GM12878 (cell line): Measurements from ENCODE around the gene AGPAT2. TPM values are rescaled to one million over a fixed set of nuclear protein-coding genes. Genes with fewer than 3 reads are reported as not detected.

Experiments
- ATAC-seq: fragments of 200-7000 bp; cut with Tn5 transposase; 3 replicates; pipeline ENCODE4 v1.9.1; 2020; ENCODE audit warnings: mild to moderate bottlenecking, moderate library complexity
- BruUV-seq: library from RNA; stranded (reverse); fragments of 400-500 nt; replicated peaks from 2 replicates; lab custom pipeline; 2021; lab: Mats Ljungman, UMichigan
- CTCF ChIA-PET: fragments of 300-600 bp; sonication (Branson Sonifier 250); formaldehyde crosslinking; extraction: SDS; loops from one replicate; lab custom pipeline; 2021; ENCODE audit warnings: inconsistent platforms; lab: Yijun Ruan, JAX
- POLR2A ChIA-PET: fragments of 350-600 bp; formaldehyde crosslinking; extraction: SDS; loops from one replicate; lab custom pipeline; 2021; ENCODE audit warnings: inconsistent platforms; lab: Charles Lee
- RAD21 ChIA-PET: fragments of 300-600 bp; sonication (Branson Sonifier 250); formaldehyde crosslinking; loops from one replicate; lab custom pipeline; 2023; ENCODE audit warnings: antibody characterized with exemption; ENCODE audit not compliant: unreplicated experiment; lab: Charles Lee
- SMC1A ChIA-PET: fragments of 300-600 bp; sonication (Branson Sonifier 250); formaldehyde crosslinking; loops from one replicate; lab custom pipeline; 2023; ENCODE audit not compliant: unreplicated experiment, uncharacterized antibody; lab: Charles Lee
- DNase-seq: peaks from one replicate; pipeline ENCODE4 v3.0.0-alpha.2; 2011; ENCODE audit warnings: low read depth, low spot score
- FAIRE-seq: peaks from 3 replicates; lab custom pipeline; 2011; peaks lifted over from hg19 to GRCh38; lab: Jason Lieb, UNC
- H2AFZ ChIP-seq: 2 replicates; pipeline ENCODE4 v1.6.0; 2011; ENCODE audit warnings: low read depth, low read length, control low read depth; ENCODE audit not compliant: control insufficient read depth
- H3K27ac ChIP-seq: 2 replicates; pipeline ENCODE4 v1.5.1; 2011; ENCODE audit warnings: control low read depth; ENCODE audit not compliant: control insufficient read depth, insufficient read depth
- H3K27me3 ChIP-seq, 2 experiments: replicated peaks in 1 of 2; 2 replicates each; pipeline versions ENCODE4 v1.6.0 to v1.6.1; 2011; ENCODE audit warnings: low read length in 1 of 2; ENCODE audit not compliant: control insufficient read depth in 2 of 2, insufficient read depth in 2 of 2
- H3K36me3 ChIP-seq, 2 experiments: 2 replicates each; pipeline ENCODE4 v1.5.1; 2011; ENCODE audit warnings: low read length in 1 of 2; ENCODE audit not compliant: control insufficient read depth in 2 of 2, insufficient read depth in 2 of 2
- H3K4me1 ChIP-seq: 2 replicates; pipeline ENCODE4 v1.6.1; 2011; ENCODE audit warnings: mild to moderate bottlenecking, low read length, moderate library complexity, mixed read lengths; ENCODE audit not compliant: control insufficient read depth, insufficient read depth
- H3K4me2 ChIP-seq: 2 replicates; pipeline ENCODE4 v1.6.0; 2011; ENCODE audit warnings: control low read depth; ENCODE audit not compliant: control insufficient read depth, insufficient read depth
- H3K4me3 ChIP-seq: fragments of 200-600 bp; sonication (generic); 2 replicates; pipeline ENCODE4 v1.5.1; 2016
- H3K79me2 ChIP-seq: 2 replicates; pipeline ENCODE4 v1.6.0; 2011; ENCODE audit warnings: low read length; ENCODE audit not compliant: control insufficient read depth, insufficient read depth
- H3K9ac ChIP-seq: 2 replicates; pipeline ENCODE4 v1.8.0; 2011; ENCODE audit warnings: low read length, control low read depth, mixed read lengths; ENCODE audit not compliant: control insufficient read depth, insufficient read depth
- H3K9me3 ChIP-seq: replicated peaks from 3 replicates; pipeline ENCODE4 v1.5.1; 2011; ENCODE audit warnings: mild to moderate bottlenecking, low read length; ENCODE audit not compliant: control insufficient read depth, insufficient read depth
- H4K20me1 ChIP-seq: 2 replicates; pipeline ENCODE4 v1.6.0; 2011; ENCODE audit not compliant: control insufficient read depth, insufficient read depth
- ASH2L ChIP-seq: fragments of 300-600, 200-600 bp; sonication (generic); IDR thresholded peaks from 2 replicates; pipeline ENCODE4 v1.6.1; 2017; ENCODE audit warnings: low read depth, mild to moderate bottlenecking, borderline replicate concordance
- BHLHE40 ChIP-seq, 2 experiments: fragments of 450-650 bp in 1 of 2; IDR thresholded peaks; 2 replicates each; pipeline ENCODE4 v1.6.1; 2011 to 2017; ENCODE audit warnings: low read depth in 2 of 2, borderline replicate concordance in 1 of 2, improper control_type of control experiment in 1 of 2, low read length in 1 of 2, mild to moderate bottlenecking in 1 of 2
- BRCA1 ChIP-seq: IDR thresholded peaks from 2 replicates; pipeline ENCODE4 v1.6.1; 2011; ENCODE audit warnings: low read depth, low read length, improper control_type of control experiment
- DPF2 ChIP-seq: fragments of 450-650 bp; IDR thresholded peaks from 2 replicates; pipeline ENCODE4 v1.6.1; 2017; ENCODE audit warnings: mild to moderate bottlenecking
- FOS ChIP-seq: IDR thresholded peaks from 3 replicates; pipeline ENCODE4 v1.6.1; 2011; ENCODE audit warnings: borderline replicate concordance; ENCODE audit not compliant: insufficient read length; ENCODE audit errors: extremely low read depth
- JUNB ChIP-seq: IDR thresholded peaks from 2 replicates; pipeline ENCODE4 v1.6.1; 2016; ENCODE audit warnings: antibody characterized with exemption, mild to moderate bottlenecking
- NFYB ChIP-seq: IDR thresholded peaks from 2 replicates; pipeline ENCODE4 v1.6.1; 2011; ENCODE audit warnings: low read depth, mild to moderate bottlenecking, low read length, improper control_type of control experiment, moderate library complexity; ENCODE audit not compliant: insufficient read depth
- NR2C2 ChIP-seq: IDR thresholded peaks from 2 replicates; pipeline ENCODE4 v1.6.1; 2011; ENCODE audit warnings: borderline replicate concordance, low read depth; ENCODE audit not compliant: control insufficient read depth, insufficient read length
- PML ChIP-seq: IDR thresholded peaks from 2 replicates; pipeline ENCODE4 v1.6.1; 2012; ENCODE audit warnings: low read length, inconsistent platforms
- POLR2A ChIP-seq: IDR thresholded peaks from 2 replicates; pipeline ENCODE4 v1.6.1; 2011; ENCODE audit warnings: low read depth, mild to moderate bottlenecking, low read length
- ZZZ3 ChIP-seq: IDR thresholded peaks from 2 replicates; pipeline ENCODE4 v1.6.1; 2011; ENCODE audit warnings: low read depth; ENCODE audit not compliant: control insufficient read depth, insufficient read length
- WGBS: methylation state at CpG from one replicate; pipeline ENCODE4 v1.1.6; 2016; ENCODE audit warnings: low lambda C conversion rate; ENCODE audit not compliant: insufficient replicate concordance, insufficient coverage; ENCODE audit errors: missing lambda C conversion rate; 5-methylcytosine and 5-hydroxymethylcytosine counted together
- in situ Hi-C: fragments of 300-500 bp; cut with MboI; formaldehyde crosslinking; loops from 9 replicates; pipeline ENCODE4 v1.14.3; 2018; ENCODE audit warnings: mixed read lengths
- intact Hi-C: fragments of 100-400 bp; cut with micrococcal nuclease; formaldehyde crosslinking; loops from one replicate; pipeline ENCODE4 v1.14.2; 2022; ENCODE audit not compliant: unreplicated experiment
- polyA plus RNA-seq, 11 experiments: library from polyadenylated mRNA; depleted of rRNA in 4 of 11; unstranded in 6 of 11; stranded (reverse) in 5 of 11; fragments of >200 nt; fragmentation: Nextera tagmentation in 4 of 11; fragmentation: Illumina TruSeq in 1 of 11; extraction: Ambion mirVana in 4 of 11; extraction: Trizol in 1 of 11; gene quantifications; 1 replicate in 1 of 11; 2 replicates in 10 of 11; pipeline versions ENCODE4 v1.2.1 to v1.2.3, GENCODE V29; 2011 to 2016; ENCODE audit warnings: inconsistent platforms in 2 of 11, missing spikeins in 2 of 11, low read depth in 1 of 11
- total RNA-seq, 4 experiments: library from RNA; depleted of rRNA in 3 of 4; stranded (reverse); fragments of >200 nt in 3 of 4; fragmentation: Illumina TruSeq in 1 of 4; extraction: Trizol in 1 of 4; gene quantifications; 2 replicates each; pipeline versions ENCODE4 v1.2.1 to v1.2.3, GENCODE V29; 2013 to 2021
- TF ChIP-seq, protein P1 (sequence below): fragments of 450-650 bp; formaldehyde crosslinking; IDR thresholded peaks from 2 replicates; pipeline ENCODE4 v1.4.0; 2022; ENCODE audit warnings: mild to moderate bottlenecking, moderate library complexity
- TF ChIP-seq, protein P2 (sequence below): IDR thresholded peaks from 2 replicates; pipeline ENCODE4 v1.6.1; 2012; ENCODE audit warnings: mild to moderate bottlenecking, low read depth, low read length
- TF ChIP-seq, protein P3 (sequence below): fragments of 450-650 bp; IDR thresholded peaks from 2 replicates; pipeline ENCODE4 v1.6.1; 2018; ENCODE audit warnings: borderline replicate concordance, mild to moderate bottlenecking; ENCODE audit not compliant: partially characterized antibody

Gene AGPAT2
- total and polyA plus RNA-seq, 10 of the 15 experiments (the other 5 are each of a cell fraction or from before 2014, with no cell fraction given) = 0.10 to 28.5 (median 18.2) TPM

DNA sequence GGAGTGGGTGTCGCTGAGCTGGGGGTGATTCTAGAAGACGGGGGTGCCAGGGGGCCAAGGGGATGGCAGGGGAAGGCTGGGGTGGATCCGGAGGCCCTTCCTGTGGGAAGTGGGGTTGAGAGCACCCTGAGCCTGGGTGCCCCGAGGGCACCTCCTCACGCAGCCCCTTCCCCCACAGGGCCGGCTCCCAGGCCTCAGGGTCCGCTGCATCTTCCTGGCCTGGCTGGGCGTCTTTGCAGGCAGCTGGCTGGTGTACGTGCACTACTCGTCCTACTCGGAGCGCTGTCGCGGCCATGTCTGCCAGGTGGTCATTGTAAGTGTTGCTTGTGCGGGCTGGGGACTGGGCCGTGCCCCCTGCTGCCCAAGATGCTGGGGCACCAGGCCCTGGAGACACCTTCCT lies 30.1 kb upstream of the AGPAT2 start:
- Histone ChIP-seq H3K36me3 (peaks cover 0 to under 1% of the 10 kb centered on the region in 2 experiments; a peak in 2 of 4 replicates), H3K4me3 (no peak overlapping the region), H3K4me1 (no peaks in the 10 kb centered on the region), H3K4me2 (no peak overlapping the region), H4K20me1 (no peaks in the 10 kb centered on the region), H3K79me2 (no peaks in the 10 kb centered on the region), H2AFZ (no peak overlapping the region), H3K9ac (no peak overlapping the region), H3K9me3 (no peaks in the 10 kb centered on the region), H3K27ac (no peak overlapping the region), H3K27me3 (peaks cover 2% of the 10 kb centered on the region in 2 experiments; a peak in 3 of 4 replicates)
- no peak for FAIRE-seq
- POLR2A ChIA-PET = no interaction called here
- RAD21 ChIA-PET = no interaction called here
- ATAC-seq = no peak
- CTCF ChIA-PET = no interaction called here
- TF ChIP-seq ZZZ3 = no peak
- no peak for TF ChIP-seq JUNB
- TF ChIP-seq NR2C2 = no peak
- no peak for TF ChIP-seq BRCA1
- no peak for TF ChIP-seq DPF2
- TF ChIP-seq, protein P1, sequence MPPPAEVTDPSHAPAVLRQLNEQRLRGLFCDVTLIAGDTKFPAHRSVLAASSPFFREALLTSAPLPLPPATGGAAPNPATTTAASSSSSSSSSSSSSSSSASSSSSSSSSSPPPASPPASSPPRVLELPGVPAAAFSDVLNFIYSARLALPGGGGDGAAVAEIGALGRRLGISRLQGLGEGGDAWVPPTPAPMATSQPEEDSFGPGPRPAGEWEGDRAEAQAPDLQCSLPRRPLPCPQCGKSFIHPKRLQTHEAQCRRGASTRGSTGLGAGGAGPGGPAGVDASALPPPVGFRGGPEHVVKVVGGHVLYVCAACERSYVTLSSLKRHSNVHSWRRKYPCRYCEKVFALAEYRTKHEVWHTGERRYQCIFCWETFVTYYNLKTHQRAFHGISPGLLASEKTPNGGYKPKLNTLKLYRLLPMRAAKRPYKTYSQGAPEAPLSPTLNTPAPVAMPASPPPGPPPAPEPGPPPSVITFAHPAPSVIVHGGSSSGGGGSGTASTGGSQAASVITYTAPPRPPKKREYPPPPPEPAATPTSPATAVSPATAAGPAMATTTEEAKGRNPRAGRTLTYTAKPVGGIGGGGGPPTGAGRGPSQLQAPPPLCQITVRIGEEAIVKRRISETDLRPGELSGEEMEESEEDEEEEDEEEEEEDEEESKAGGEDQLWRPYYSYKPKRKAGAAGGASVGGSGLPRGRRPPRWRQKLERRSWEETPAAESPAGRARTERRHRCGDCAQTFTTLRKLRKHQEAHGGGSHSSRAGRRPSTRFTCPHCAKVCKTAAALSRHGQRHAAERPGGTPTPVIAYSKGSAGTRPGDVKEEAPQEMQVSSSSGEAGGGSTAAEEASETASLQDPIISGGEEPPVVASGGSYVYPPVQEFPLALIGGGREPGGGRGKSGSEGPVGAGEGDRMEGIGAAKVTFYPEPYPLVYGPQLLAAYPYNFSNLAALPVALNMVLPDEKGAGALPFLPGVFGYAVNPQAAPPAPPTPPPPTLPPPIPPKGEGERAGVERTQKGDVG = no peak
- TF ChIP-seq POLR2A = no peak
- TF ChIP-seq NFYB = no peak
- no peak for TF ChIP-seq PML
- TF ChIP-seq ASH2L = no peak
- TF ChIP-seq, protein P2, sequence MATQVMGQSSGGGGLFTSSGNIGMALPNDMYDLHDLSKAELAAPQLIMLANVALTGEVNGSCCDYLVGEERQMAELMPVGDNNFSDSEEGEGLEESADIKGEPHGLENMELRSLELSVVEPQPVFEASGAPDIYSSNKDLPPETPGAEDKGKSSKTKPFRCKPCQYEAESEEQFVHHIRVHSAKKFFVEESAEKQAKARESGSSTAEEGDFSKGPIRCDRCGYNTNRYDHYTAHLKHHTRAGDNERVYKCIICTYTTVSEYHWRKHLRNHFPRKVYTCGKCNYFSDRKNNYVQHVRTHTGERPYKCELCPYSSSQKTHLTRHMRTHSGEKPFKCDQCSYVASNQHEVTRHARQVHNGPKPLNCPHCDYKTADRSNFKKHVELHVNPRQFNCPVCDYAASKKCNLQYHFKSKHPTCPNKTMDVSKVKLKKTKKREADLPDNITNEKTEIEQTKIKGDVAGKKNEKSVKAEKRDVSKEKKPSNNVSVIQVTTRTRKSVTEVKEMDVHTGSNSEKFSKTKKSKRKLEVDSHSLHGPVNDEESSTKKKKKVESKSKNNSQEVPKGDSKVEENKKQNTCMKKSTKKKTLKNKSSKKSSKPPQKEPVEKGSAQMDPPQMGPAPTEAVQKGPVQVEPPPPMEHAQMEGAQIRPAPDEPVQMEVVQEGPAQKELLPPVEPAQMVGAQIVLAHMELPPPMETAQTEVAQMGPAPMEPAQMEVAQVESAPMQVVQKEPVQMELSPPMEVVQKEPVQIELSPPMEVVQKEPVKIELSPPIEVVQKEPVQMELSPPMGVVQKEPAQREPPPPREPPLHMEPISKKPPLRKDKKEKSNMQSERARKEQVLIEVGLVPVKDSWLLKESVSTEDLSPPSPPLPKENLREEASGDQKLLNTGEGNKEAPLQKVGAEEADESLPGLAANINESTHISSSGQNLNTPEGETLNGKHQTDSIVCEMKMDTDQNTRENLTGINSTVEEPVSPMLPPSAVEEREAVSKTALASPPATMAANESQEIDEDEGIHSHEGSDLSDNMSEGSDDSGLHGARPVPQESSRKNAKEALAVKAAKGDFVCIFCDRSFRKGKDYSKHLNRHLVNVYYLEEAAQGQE = no peak
- no peak for TF ChIP-seq FOS
- TF ChIP-seq, protein P3, sequence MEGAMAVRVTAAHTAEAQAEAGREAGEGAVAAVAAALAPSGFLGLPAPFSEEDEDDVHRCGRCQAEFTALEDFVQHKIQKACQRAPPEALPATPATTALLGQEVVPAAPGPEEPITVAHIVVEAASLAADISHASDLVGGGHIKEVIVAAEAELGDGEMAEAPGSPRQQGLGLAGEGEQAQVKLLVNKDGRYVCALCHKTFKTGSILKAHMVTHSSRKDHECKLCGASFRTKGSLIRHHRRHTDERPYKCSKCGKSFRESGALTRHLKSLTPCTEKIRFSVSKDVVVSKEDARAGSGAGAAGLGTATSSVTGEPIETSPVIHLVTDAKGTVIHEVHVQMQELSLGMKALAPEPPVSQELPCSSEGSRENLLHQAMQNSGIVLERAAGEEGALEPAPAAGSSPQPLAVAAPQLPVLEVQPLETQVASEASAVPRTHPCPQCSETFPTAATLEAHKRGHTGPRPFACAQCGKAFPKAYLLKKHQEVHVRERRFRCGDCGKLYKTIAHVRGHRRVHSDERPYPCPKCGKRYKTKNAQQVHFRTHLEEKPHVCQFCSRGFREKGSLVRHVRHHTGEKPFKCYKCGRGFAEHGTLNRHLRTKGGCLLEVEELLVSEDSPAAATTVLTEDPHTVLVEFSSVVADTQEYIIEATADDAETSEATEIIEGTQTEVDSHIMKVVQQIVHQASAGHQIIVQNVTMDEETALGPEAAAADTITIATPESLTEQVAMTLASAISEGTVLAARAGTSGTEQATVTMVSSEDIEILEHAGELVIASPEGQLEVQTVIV = no peak
- TF ChIP-seq BHLHE40 (IDR thresholded peaks at IDR 0.05; ENCODE audit: borderline replicate concordance in 1 of 2, low read depth in 2 of 2, low read length in 1 of 2) = no peak
- no peak for DNase-seq
- 44% methylated on average over 16 of the region's 16 CpGs for WGBS
- SMC1A ChIA-PET = no interaction called here
- BruUV-seq = no TSS peak
- intact Hi-C loops (no loop called here), in situ Hi-C loops (no loop called here)
